Gastrocnemius medialis (tissue), 4 donors: ENCODE measurements around the gene DLX5.
A peak's percentile ranks its signal among the peaks of the same experiment; 100 is the strongest.

Source experiments
- POLR2A ChIP-seq, 2 donors: fragments of 450-650 bp; IDR thresholded peaks; one replicate each; pipeline ENCODE4 v1.6.1; 2017; ENCODE audit warnings: antibody characterized with exemption in 2 of 2, mild to moderate bottlenecking in 2 of 2, moderate library complexity in 2 of 2
- TF ChIP-seq, protein P1 (sequence below), 5 experiments: fragments of 450-650 bp in 3 of 5; fragments of 200-600 bp in 2 of 5; sonication (generic) in 2 of 5; IDR thresholded peaks in 4 of 5; conservative IDR thresholded peaks in 1 of 5; 1 replicate in 4 of 5; 2 replicates in 1 of 5; pipeline ENCODE4 v1.5.1; 2016 to 2019; ENCODE audit warnings: antibody characterized with exemption in 5 of 5, mild to moderate bottlenecking in 3 of 5, moderate library complexity in 3 of 5

DNA sequence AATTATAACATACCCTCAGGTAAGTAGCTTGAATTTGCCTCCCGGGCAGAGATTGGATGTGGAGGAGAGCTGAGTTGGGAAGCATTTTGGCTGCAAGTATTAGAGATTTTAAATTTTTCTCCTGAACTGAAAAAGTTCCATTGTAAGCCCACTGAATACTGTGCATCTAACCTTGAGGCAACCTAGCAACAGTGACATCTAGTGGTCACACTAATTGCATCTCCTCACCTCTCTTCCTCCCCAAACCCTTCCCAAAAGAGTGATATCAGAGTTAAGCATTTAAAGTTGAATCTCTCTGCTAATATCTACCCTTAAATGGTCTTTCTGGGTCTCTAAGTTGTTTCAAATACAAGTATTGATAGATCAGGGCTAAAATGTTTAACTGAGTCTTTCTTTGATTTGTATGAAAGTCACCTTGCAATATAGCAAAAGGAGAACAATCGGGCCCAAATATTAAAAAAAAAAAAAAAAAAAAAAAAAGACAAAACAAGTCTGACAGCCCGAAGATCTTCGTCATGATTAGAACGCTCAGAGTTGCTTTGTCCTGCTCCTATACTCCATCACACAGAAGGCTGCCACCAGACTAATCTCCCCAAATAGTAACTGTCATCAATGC, 40.4 kb upstream of the DLX5 start:
- TF ChIP-seq, protein P1, sequence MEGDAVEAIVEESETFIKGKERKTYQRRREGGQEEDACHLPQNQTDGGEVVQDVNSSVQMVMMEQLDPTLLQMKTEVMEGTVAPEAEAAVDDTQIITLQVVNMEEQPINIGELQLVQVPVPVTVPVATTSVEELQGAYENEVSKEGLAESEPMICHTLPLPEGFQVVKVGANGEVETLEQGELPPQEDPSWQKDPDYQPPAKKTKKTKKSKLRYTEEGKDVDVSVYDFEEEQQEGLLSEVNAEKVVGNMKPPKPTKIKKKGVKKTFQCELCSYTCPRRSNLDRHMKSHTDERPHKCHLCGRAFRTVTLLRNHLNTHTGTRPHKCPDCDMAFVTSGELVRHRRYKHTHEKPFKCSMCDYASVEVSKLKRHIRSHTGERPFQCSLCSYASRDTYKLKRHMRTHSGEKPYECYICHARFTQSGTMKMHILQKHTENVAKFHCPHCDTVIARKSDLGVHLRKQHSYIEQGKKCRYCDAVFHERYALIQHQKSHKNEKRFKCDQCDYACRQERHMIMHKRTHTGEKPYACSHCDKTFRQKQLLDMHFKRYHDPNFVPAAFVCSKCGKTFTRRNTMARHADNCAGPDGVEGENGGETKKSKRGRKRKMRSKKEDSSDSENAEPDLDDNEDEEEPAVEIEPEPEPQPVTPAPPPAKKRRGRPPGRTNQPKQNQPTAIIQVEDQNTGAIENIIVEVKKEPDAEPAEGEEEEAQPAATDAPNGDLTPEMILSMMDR (IDR thresholded peaks at IDR 0.05 in 4 of 5, conservative IDR thresholded peaks at IDR 0.05 in 1 of 5), result peak in 4 of 5 experiments; percentile 25 to 64 (median 43)
- TF ChIP-seq POLR2A (IDR thresholded peaks at IDR 0.05), result no peak
